ENCODE data around the gene DIO1.

DNA sequence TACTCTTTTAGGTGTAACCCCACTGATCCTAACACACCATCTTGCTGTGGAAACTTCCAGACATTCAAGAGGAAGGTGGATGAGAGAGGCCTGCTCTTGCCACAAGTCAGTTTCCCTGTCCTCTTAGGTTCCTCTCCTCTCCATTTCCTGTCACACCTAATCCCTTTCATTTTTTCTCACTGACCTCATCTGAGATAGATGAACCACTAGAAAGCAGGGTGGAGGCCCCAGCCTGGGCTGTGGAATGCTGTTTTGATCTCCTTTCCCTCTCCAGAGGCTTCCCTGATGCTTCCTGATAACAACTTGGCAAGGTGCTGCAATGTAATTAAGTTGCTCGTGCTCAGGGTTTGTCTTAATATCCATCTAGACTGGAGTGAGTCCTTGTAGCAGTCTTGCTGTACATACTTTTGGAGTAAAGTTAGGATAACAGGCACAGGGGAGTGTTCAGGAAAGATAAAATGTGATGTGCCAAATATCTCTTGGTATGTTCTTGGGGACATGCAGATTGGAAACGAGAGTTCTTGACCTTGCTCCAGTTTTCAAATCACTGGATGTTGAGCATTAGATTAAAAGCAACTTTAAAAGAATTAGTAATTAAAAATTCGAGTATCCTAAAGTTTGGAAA is 63.3 kb downstream of the DIO1 start:
- TF ChIP-seq POLR2A (IDR thresholded peaks at IDR 0.05) = no peak
- TF ChIP-seq, protein P1, sequence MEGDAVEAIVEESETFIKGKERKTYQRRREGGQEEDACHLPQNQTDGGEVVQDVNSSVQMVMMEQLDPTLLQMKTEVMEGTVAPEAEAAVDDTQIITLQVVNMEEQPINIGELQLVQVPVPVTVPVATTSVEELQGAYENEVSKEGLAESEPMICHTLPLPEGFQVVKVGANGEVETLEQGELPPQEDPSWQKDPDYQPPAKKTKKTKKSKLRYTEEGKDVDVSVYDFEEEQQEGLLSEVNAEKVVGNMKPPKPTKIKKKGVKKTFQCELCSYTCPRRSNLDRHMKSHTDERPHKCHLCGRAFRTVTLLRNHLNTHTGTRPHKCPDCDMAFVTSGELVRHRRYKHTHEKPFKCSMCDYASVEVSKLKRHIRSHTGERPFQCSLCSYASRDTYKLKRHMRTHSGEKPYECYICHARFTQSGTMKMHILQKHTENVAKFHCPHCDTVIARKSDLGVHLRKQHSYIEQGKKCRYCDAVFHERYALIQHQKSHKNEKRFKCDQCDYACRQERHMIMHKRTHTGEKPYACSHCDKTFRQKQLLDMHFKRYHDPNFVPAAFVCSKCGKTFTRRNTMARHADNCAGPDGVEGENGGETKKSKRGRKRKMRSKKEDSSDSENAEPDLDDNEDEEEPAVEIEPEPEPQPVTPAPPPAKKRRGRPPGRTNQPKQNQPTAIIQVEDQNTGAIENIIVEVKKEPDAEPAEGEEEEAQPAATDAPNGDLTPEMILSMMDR (IDR thresholded peaks at IDR 0.05) = no peak
